GM19035 (cell line): Measurements from ENCODE around the gene MEAK7.

Source experiments
- ATAC-seq: cut with Tn5 transposase; IDR thresholded peaks from one replicate; pipeline ENCODE4 v1.9.1; 2021; ENCODE audit not compliant: unreplicated experiment

The MEAK7 gene

GRCh38 chr16:84467709-84468108, 36.8 kb downstream of the MEAK7 start:
- no peak for ATAC-seq

GRCh38 chr16:84467256-84467655, 37.2 kb downstream of the MEAK7 start:
- ATAC-seq, result no peak

GRCh38 chr16:84466692-84467091, 37.8 kb downstream of the MEAK7 start:
- ATAC-seq, result no peak

GRCh38 chr16:84465154-84465553, 39.3 kb downstream of the MEAK7 start:
- no peak for ATAC-seq

- ATAC-seq, result no peak
These were observed 40.3 kb downstream of the MEAK7 start for GRCh38 chr16:84464116-84464515.

GRCh38 chr16:84463221-84463620, 41.2 kb downstream of the MEAK7 start:
- no peak for ATAC-seq

GRCh38 chr16:84462296-84463210, 41.9 kb downstream of the MEAK7 start:
- no peak for ATAC-seq

- ATAC-seq, result no peak
These were observed 42.8 kb downstream of the MEAK7 start for GRCh38 chr16:84461413-84462295.

GRCh38 chr16:84461029-84461412, 43.4 kb downstream of the MEAK7 start:
- ATAC-seq, result no peak

- ATAC-seq, result no peak
These were observed 43.9 kb downstream of the MEAK7 start for GRCh38 chr16:84460406-84461028.

- no peak for ATAC-seq
These were observed 44.5 kb downstream of the MEAK7 start for GRCh38 chr16:84459941-84460405.

GRCh38 chr16:84459533-84459894, 44.9 kb downstream of the MEAK7 start:
- no peak for ATAC-seq

GRCh38 chr16:84458606-84459532, 45.6 kb downstream of the MEAK7 start:
- no peak for ATAC-seq

GRCh38 chr16:84455031-84455430, 49.4 kb downstream of the MEAK7 start:
- ATAC-seq, result no peak
